Measurements from ENCODE around the gene CHN2. TPM values are rescaled to one million over a fixed set of nuclear protein-coding genes. Genes with fewer than 3 reads are reported as not detected.

The CHN2 gene
- total RNA-seq, 1 donor from 2014 or later = 8.0 TPM

GRCh38 chr7:29328811-29329210, 134.2 kb downstream of the CHN2 start:
- H3K36me3 Mint-ChIP-seq = no peaks in the 10 kb centered on the region
- no peak for TF ChIP-seq CTCF (IDR thresholded peaks at IDR 0.05; ENCODE audit: unreplicated experiment)
- peak overlapping the region; percentile 55 for H3K27ac Mint-ChIP-seq
- peaks cover 34% of the 10 kb centered on the region for H3K4me1 Mint-ChIP-seq
- DNase-seq (ENCODE audit: low spot score in 2 of 2, unreplicated experiment in 2 of 2) = no peak
- H3K9me3 Mint-ChIP-seq = peaks cover 3% of the 10 kb centered on the region
- no peak overlapping the region for H3K4me3 Mint-ChIP-seq
- no peaks in the 10 kb centered on the region for H3K27me3 Mint-ChIP-seq (ENCODE audit: low read depth)

- DNase-seq (ENCODE audit: low spot score in 2 of 2, unreplicated experiment in 2 of 2) = no peak
- no peak for TF ChIP-seq CTCF (IDR thresholded peaks at IDR 0.05; ENCODE audit: unreplicated experiment)
- Mint-ChIP-seq H3K4me1 (peaks cover 34% of the 10 kb centered on the region), H3K9me3 (peaks cover 3% of the 10 kb centered on the region), H3K36me3 (no peaks in the 10 kb centered on the region), H3K4me3 (no peak overlapping the region), H3K27ac (peak overlapping the region; percentile 55), H3K27me3 (ENCODE audit: low read depth) (no peaks in the 10 kb centered on the region)
Observed at GRCh38 chr7:29329686-29330085, 135.1 kb downstream of the CHN2 start.

GRCh38 chr7:29330136-29330535, 135.6 kb downstream of the CHN2 start:
- DNase-seq (ENCODE audit: low spot score in 2 of 2, unreplicated experiment in 2 of 2) = no peak
- no peak overlapping the region for H3K27ac Mint-ChIP-seq
- no peak for TF ChIP-seq CTCF (IDR thresholded peaks at IDR 0.05; ENCODE audit: unreplicated experiment)
- H3K36me3 Mint-ChIP-seq = no peaks in the 10 kb centered on the region
- no peaks in the 10 kb centered on the region for H3K27me3 Mint-ChIP-seq (ENCODE audit: low read depth)
- no peak overlapping the region for H3K4me3 Mint-ChIP-seq
- peaks cover 3% of the 10 kb centered on the region for H3K9me3 Mint-ChIP-seq
- peaks cover 34% of the 10 kb centered on the region for H3K4me1 Mint-ChIP-seq

GRCh38 chr7:29331163-29331562, 136.6 kb downstream of the CHN2 start:
- Mint-ChIP-seq H3K36me3 (no peaks in the 10 kb centered on the region), H3K9me3 (peaks cover 3% of the 10 kb centered on the region), H3K4me3 (no peak overlapping the region), H3K27ac (no peak overlapping the region), H3K27me3 (ENCODE audit: low read depth) (no peaks in the 10 kb centered on the region), H3K4me1 (peaks cover 34% of the 10 kb centered on the region)
- no peak for TF ChIP-seq CTCF (IDR thresholded peaks at IDR 0.05; ENCODE audit: unreplicated experiment)
- no peak for DNase-seq (ENCODE audit: low spot score in 2 of 2, unreplicated experiment in 2 of 2)

- Mint-ChIP-seq H3K4me3 (no peak overlapping the region), H3K9me3 (no peaks in the 10 kb centered on the region), H3K27ac (no peak overlapping the region), H3K36me3 (no peaks in the 10 kb centered on the region), H3K27me3 (ENCODE audit: low read depth) (no peaks in the 10 kb centered on the region), H3K4me1 (peaks cover 38% of the 10 kb centered on the region)
- no peak for DNase-seq (ENCODE audit: low spot score in 2 of 2, unreplicated experiment in 2 of 2)
- no peak for TF ChIP-seq CTCF (IDR thresholded peaks at IDR 0.05; ENCODE audit: unreplicated experiment)
Observed at GRCh38 chr7:29332042-29332811, 137.7 kb downstream of the CHN2 start.
